ENCODE results near the gene CACNG5. TPM values are rescaled to one million over a fixed set of nuclear protein-coding genes. Genes with fewer than 3 reads are reported as not detected.

The CACNG5 gene
- total RNA-seq, 1 donor from 2014 or later, result not detected

DNA sequence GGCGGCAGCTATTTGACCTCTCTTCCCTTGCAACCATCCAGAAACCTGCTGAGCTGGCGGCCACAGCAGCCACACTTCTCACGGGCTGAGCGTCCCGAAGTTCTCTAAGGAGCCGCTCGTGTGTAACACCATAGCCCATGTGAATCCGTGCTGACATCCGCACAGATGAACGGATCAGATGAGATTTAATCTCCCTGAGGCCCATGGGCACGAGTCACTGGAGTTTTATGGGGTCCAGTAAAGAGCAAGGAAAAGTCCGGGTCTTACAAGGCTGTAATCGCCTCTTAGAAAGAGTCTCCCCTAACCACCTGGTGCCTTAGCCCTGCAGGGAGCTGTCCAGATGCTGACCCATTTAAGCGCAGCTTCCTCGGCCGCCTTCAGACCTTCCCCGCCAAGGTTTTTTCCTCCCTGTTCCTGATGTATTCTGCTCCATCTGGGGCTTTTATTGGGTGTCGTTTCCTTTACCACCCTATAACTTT, 5.5 kb upstream of the CACNG5 start:
- Histone ChIP-seq H3K79me2 (ENCODE audit: insufficient read depth, low read length) (no peaks in the 10 kb centered on the region), H2AFZ (ENCODE audit: low read depth, low read length) (no peak overlapping the region), H3K9me3 (ENCODE audit: insufficient read depth, low read depth, low read length) (peaks cover 3% of the 10 kb centered on the region), H3K4me1 (ENCODE audit: insufficient read depth, low read length) (no peaks in the 10 kb centered on the region), H3K9ac (ENCODE audit: low read length) (no peak overlapping the region), H4K20me1 (ENCODE audit: insufficient read depth, low read length) (peaks cover 9% of the 10 kb centered on the region), H3K27me3 (ENCODE audit: insufficient read depth, low read length) (peaks cover 23% of the 10 kb centered on the region), H3K4me3 (ENCODE audit: insufficient read depth, low read depth, low read length) (no peak overlapping the region), H3K27ac (ENCODE audit: low read depth, low read length) (no peak overlapping the region), H3K4me2 (ENCODE audit: low read length) (peak overlapping the region; percentile 39), H3K36me3 (ENCODE audit: insufficient read depth, low read length) (no peaks in the 10 kb centered on the region)
- Mint-ChIP-seq H3K27ac (ENCODE audit: unreplicated experiment) (no peak overlapping the region), H3K4me3 (ENCODE audit: unreplicated experiment) (no peak overlapping the region), H3K36me3 (ENCODE audit: low read depth, unreplicated experiment) (no peaks in the 10 kb centered on the region), H3K27me3 (ENCODE audit: low read depth, unreplicated experiment) (peaks cover 47% of the 10 kb centered on the region), H3K4me1 (ENCODE audit: low read depth, unreplicated experiment) (no peaks in the 10 kb centered on the region), H3K9me3 (ENCODE audit: unreplicated experiment) (no peaks in the 10 kb centered on the region)
- FAIRE-seq, result no peak
- TF ChIP-seq, protein P1, sequence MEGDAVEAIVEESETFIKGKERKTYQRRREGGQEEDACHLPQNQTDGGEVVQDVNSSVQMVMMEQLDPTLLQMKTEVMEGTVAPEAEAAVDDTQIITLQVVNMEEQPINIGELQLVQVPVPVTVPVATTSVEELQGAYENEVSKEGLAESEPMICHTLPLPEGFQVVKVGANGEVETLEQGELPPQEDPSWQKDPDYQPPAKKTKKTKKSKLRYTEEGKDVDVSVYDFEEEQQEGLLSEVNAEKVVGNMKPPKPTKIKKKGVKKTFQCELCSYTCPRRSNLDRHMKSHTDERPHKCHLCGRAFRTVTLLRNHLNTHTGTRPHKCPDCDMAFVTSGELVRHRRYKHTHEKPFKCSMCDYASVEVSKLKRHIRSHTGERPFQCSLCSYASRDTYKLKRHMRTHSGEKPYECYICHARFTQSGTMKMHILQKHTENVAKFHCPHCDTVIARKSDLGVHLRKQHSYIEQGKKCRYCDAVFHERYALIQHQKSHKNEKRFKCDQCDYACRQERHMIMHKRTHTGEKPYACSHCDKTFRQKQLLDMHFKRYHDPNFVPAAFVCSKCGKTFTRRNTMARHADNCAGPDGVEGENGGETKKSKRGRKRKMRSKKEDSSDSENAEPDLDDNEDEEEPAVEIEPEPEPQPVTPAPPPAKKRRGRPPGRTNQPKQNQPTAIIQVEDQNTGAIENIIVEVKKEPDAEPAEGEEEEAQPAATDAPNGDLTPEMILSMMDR (IDR thresholded peaks at IDR 0.05; ENCODE audit: insufficient read depth, low read depth, low read length), result no peak
- TF ChIP-seq EZH2 (IDR thresholded peaks at IDR 0.05; ENCODE audit: insufficient read depth, low read length), result no peak
- peak; percentile 61 for DNase-seq (ENCODE audit: low read depth)

DNA sequence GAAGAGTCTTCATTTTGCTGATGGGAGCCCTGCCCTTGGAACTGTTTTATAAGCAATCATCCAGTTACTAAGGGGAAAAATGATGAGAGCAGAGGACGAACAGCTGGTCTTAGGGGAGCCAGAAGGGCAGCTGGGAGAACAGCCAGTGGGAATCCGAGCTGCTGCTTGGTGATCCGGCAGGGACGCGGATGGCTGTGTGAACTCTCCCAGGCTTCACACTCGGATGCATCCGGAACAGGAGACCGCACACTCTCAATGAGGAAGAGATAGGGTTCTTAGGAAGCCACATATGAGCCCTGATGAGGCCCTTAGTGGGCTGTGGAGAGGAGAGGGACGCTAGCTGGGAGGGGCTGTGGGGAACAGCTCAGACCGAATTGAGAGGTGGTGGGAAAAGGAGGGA, 5.0 kb upstream of the CACNG5 start:
- Histone ChIP-seq H2AFZ (ENCODE audit: low read depth, low read length) (no peak overlapping the region), H3K4me3 (ENCODE audit: insufficient read depth, low read depth, low read length) (no peak overlapping the region), H3K79me2 (ENCODE audit: insufficient read depth, low read length) (no peaks in the 10 kb centered on the region), H3K4me1 (ENCODE audit: insufficient read depth, low read length) (no peaks in the 10 kb centered on the region), H3K27ac (ENCODE audit: low read depth, low read length) (no peak overlapping the region), H4K20me1 (ENCODE audit: insufficient read depth, low read length) (peaks cover 9% of the 10 kb centered on the region), H3K4me2 (ENCODE audit: low read length) (no peak overlapping the region), H3K36me3 (ENCODE audit: insufficient read depth, low read length) (no peaks in the 10 kb centered on the region), H3K9ac (ENCODE audit: low read length) (no peak overlapping the region), H3K9me3 (ENCODE audit: insufficient read depth, low read depth, low read length) (peaks cover 3% of the 10 kb centered on the region), H3K27me3 (ENCODE audit: insufficient read depth, low read length) (peaks cover 27% of the 10 kb centered on the region)
- Mint-ChIP-seq H3K36me3 (ENCODE audit: low read depth, unreplicated experiment) (no peaks in the 10 kb centered on the region), H3K9me3 (ENCODE audit: unreplicated experiment) (no peaks in the 10 kb centered on the region), H3K4me3 (ENCODE audit: unreplicated experiment) (no peak overlapping the region), H3K27me3 (ENCODE audit: low read depth, unreplicated experiment) (peaks cover 49% of the 10 kb centered on the region), H3K27ac (ENCODE audit: unreplicated experiment) (no peak overlapping the region), H3K4me1 (ENCODE audit: low read depth, unreplicated experiment) (no peaks in the 10 kb centered on the region)
- DNase-seq (ENCODE audit: low read depth) (no peak), FAIRE-seq (no peak)
- TF ChIP-seq, protein P1 (IDR thresholded peaks at IDR 0.05; ENCODE audit: insufficient read depth, low read depth, low read length), result no peak
- no peak for TF ChIP-seq EZH2 (IDR thresholded peaks at IDR 0.05; ENCODE audit: insufficient read depth, low read length)

DNA sequence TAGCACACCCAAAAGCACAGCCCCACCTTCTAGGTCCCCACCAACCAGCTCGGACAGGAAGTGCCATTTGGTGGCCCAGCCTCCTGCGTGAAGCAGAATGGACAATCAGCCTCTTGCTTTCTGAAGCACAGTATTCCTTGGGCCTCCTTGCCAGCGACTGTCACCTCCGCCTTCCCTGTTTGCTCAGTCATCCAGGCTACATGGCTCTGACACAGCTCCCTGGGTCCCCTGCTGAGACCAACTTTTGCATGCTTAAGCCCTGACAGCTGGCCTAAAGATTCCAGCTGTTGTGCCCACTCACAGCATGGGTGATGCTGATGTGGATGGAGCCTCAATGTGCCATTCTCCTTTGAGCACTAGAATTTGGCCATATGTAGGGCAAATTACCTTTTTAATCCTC, 4.5 kb upstream of the CACNG5 start:
- Mint-ChIP-seq H3K4me3 (ENCODE audit: unreplicated experiment) (no peak overlapping the region), H3K4me1 (ENCODE audit: low read depth, unreplicated experiment) (no peaks in the 10 kb centered on the region), H3K9me3 (ENCODE audit: unreplicated experiment) (no peaks in the 10 kb centered on the region), H3K27ac (ENCODE audit: unreplicated experiment) (no peak overlapping the region), H3K36me3 (ENCODE audit: low read depth, unreplicated experiment) (no peaks in the 10 kb centered on the region), H3K27me3 (ENCODE audit: low read depth, unreplicated experiment) (peaks cover 49% of the 10 kb centered on the region)
- H3K9me3 ChIP-seq (ENCODE audit: insufficient read depth, low read depth, low read length), result peaks cover 3% of the 10 kb centered on the region
- TF ChIP-seq, protein P1 (IDR thresholded peaks at IDR 0.05; ENCODE audit: insufficient read depth, low read depth, low read length), result no peak
- TF ChIP-seq EZH2 (IDR thresholded peaks at IDR 0.05; ENCODE audit: insufficient read depth, low read length), result no peak
- no peaks in the 10 kb centered on the region for H3K36me3 ChIP-seq (ENCODE audit: insufficient read depth, low read length)
- no peak overlapping the region for H2AFZ ChIP-seq (ENCODE audit: low read depth, low read length)
- no peak overlapping the region for H3K9ac ChIP-seq (ENCODE audit: low read length)
- no peak overlapping the region for H3K4me2 ChIP-seq (ENCODE audit: low read length)
- DNase-seq (ENCODE audit: low read depth), result no peak
- H3K4me1 ChIP-seq (ENCODE audit: insufficient read depth, low read length), result no peaks in the 10 kb centered on the region
- H4K20me1 ChIP-seq (ENCODE audit: insufficient read depth, low read length), result peaks cover 9% of the 10 kb centered on the region
- H3K79me2 ChIP-seq (ENCODE audit: insufficient read depth, low read length), result no peaks in the 10 kb centered on the region
- peaks cover 31% of the 10 kb centered on the region for H3K27me3 ChIP-seq (ENCODE audit: insufficient read depth, low read length)
- H3K27ac ChIP-seq (ENCODE audit: low read depth, low read length), result no peak overlapping the region
- H3K4me3 ChIP-seq (ENCODE audit: insufficient read depth, low read depth, low read length), result no peak overlapping the region
- FAIRE-seq, result no peak

Data from astrocyte (in vitro differentiated cells and primary cell).